Psoas muscle (tissue), 8 donors: ENCODE measurements around the gene MYL4. TPM values are rescaled to one million over a fixed set of nuclear protein-coding genes. Genes with fewer than 3 reads are reported as not detected.
A peak's percentile ranks its signal among the peaks of the same experiment; 100 is the strongest.

Source experiments
- ATAC-seq, 4 donors: fragments of 200-7000 bp; cut with Tn5 transposase; one replicate each; pipeline ENCODE4 v1.9.1; 2020; ENCODE audit warnings: moderate library complexity in 3 of 4, mild to moderate bottlenecking in 2 of 4
- DNase-seq, 2 donors: peaks; one replicate each; pipeline ENCODE4 v3.0.0-alpha.2; 2020
- H3K27ac ChIP-seq: fragments of 200-600 bp; one replicate; pipeline ENCODE4 v1.8.0; 2022
- H3K27me3 ChIP-seq, 3 donors: fragments of 200-600 bp in 1 of 3; one replicate each; pipeline versions ENCODE4 v1.6.1 to v1.8.0; 2013 to 2022; ENCODE audit warnings: low read length in 2 of 3, mild to moderate bottlenecking in 2 of 3, moderate library complexity in 1 of 3; ENCODE audit not compliant: insufficient read depth in 3 of 3
- H3K36me3 ChIP-seq, 2 donors: fragments of 200-600 bp in 1 of 2; one replicate each; pipeline versions ENCODE4 v1.6.1 to v1.8.0; 2013 to 2022; ENCODE audit warnings: low read depth in 1 of 2, mild to moderate bottlenecking in 1 of 2, moderate library complexity in 1 of 2; ENCODE audit not compliant: insufficient read depth in 1 of 2
- H3K4me1 ChIP-seq: fragments of 200-600 bp; one replicate; pipeline ENCODE4 v1.8.0; 2022
- H3K4me3 ChIP-seq: fragments of 200-600 bp; one replicate; pipeline ENCODE4 v1.8.0; 2022; ENCODE audit warnings: mild to moderate bottlenecking
- H3K9me3 ChIP-seq: fragments of 200-600 bp; one replicate; pipeline ENCODE4 v1.8.0; 2022
- CTCF ChIP-seq: fragments of 200-600 bp; IDR thresholded peaks from one replicate; pipeline ENCODE4 v1.8.0; 2022; ENCODE audit warnings: antibody characterized with exemption
- WGBS, 3 donors: extraction: QIAGEN DNeasy Blood & Tissue Kit; methylation state at CpG; one replicate each; pipeline versions ENCODE4 v1.1.6 to v1.1.7; 2013; 5-methylcytosine and 5-hydroxymethylcytosine counted together
- intact Hi-C, 2 donors: fragments of 100-400 bp; cut with DNase I; formaldehyde crosslinking; loops; one replicate each; pipeline versions ENCODE4 v1.11.0 to v1.14.2; 2022
- polyA plus RNA-seq, 3 donors: library from polyadenylated mRNA; stranded (reverse); fragments of 200-250 nt; gene quantifications; one replicate each; pipeline ENCODE4 v1.2.3, GENCODE V29; 2013
- total RNA-seq, 4 donors: library from RNA; stranded (reverse); fragmentation: NEBNext Ultra II Directional in 2 of 4; extraction: Animal tissue kit (Norgen Biotek cat#: 25700) in 2 of 4; gene quantifications; one replicate each; pipeline versions ENCODE4 v1.2.1 to v1.2.4, GENCODE V29; 2021 to 2023
- donor health status: healthy with polysubstance abuse.
- donor health status: DM: no; HTN: no; CAD: no; lungs with moderate emphysema.
- donor health status: Bipolar disorder and iron deficiency.
- donor health status: healthy.
- donor health status: DM: yes; HTN: yes; CAD: no.
- donor health status: DM: no; HTN: no; CAD: no.
- donor health status: DM: no; HTN: no; CAD: no.
- donor health status: DM: yes; HTN: yes; CAD: no.

Gene MYL4
- total and polyA plus RNA-seq, 7 donors: 0.52 to 6.7 (median 2.0) TPM

- peaks cover 9% of the 10 kb centered on the region for H3K4me1 ChIP-seq
- H3K27ac ChIP-seq: no peak overlapping the region
- TF ChIP-seq CTCF: no peak
- ATAC-seq (no peak), DNase-seq (no peak)
- no peaks in the 10 kb centered on the region for H3K36me3 ChIP-seq
- no peaks in the 10 kb centered on the region for H3K9me3 ChIP-seq
- peaks cover 0 to 57% (median 10%) of the 10 kb centered on the region in 3 donors for H3K27me3 ChIP-seq
- 45 to 54% (median 48%) methylated on average over 9 of the region's 9 CpGs for WGBS, 3 donors
- intact Hi-C loops: no loop called here
- H3K4me3 ChIP-seq: no peak overlapping the region
Observed at GRCh38 chr17:47257651-47258339, 48.6 kb downstream of the MYL4 start.

- intact Hi-C loops: no loop called here
- no peak for TF ChIP-seq CTCF
Observed at GRCh38 chr17:47262586-47262985, 53.4 kb downstream of the MYL4 start.

GRCh38 chr17:47264166-47264565, 55.0 kb downstream of the MYL4 start:
- no peak for ATAC-seq
- Histone ChIP-seq H3K27ac (no peak overlapping the region), H3K27me3 (peaks cover 0 to 5% (median 0%) of the 10 kb centered on the region in 3 donors), H3K9me3 (no peaks in the 10 kb centered on the region), H3K36me3 (no peaks in the 10 kb centered on the region), H3K4me3 (no peak overlapping the region), H3K4me1 (peaks cover 12% of the 10 kb centered on the region)
- WGBS, 3 donors: 75 to 93% (median 83%) methylated on average over 2 of the region's 2 CpGs
- intact Hi-C loops: no loop called here
- no peak for TF ChIP-seq CTCF
- DNase-seq: no peak

More at GRCh38 chr17:47262586-47262985, 53.4 kb downstream of the MYL4 start:
- Histone ChIP-seq H3K36me3 (no peaks in the 10 kb centered on the region), H3K27me3 (peaks cover 0 to 19% (median 2%) of the 10 kb centered on the region in 3 donors), H3K27ac (no peak overlapping the region), H3K4me3 (no peak overlapping the region), H3K4me1 (peaks cover 16% of the 10 kb centered on the region), H3K9me3 (no peaks in the 10 kb centered on the region)
- 57 to 60% (median 58%) methylated on average over 7 of the region's 7 CpGs for WGBS, 3 donors
- DNase-seq (no peak), ATAC-seq (no peak)

GRCh38 chr17:47265983-47266541, 56.9 kb downstream of the MYL4 start:
- Histone ChIP-seq H3K4me3 (no peak overlapping the region), H3K36me3 (no peaks in the 10 kb centered on the region), H3K4me1 (peaks cover 12% of the 10 kb centered on the region), H3K27me3 (peaks cover 0 to 5% (median 0%) of the 10 kb centered on the region in 3 donors), H3K27ac (no peak overlapping the region), H3K9me3 (no peaks in the 10 kb centered on the region)
- intact Hi-C loops: no loop called here
- TF ChIP-seq CTCF: no peak
- peak; percentile 70 to 75 (median 74) for ATAC-seq
- 73 to 85% (median 77%) methylated on average over 2 of the region's 2 CpGs for WGBS, 3 donors
- DNase-seq: no peak
